ENCODE measurements around the gene ZCCHC7.
"Not testable (repeated sequence)": the region's sequence is repeated elsewhere in the genome, so short reads cannot be mapped to it uniquely, and the experiment has no call there.

ZCCHC7 gene

DNA sequence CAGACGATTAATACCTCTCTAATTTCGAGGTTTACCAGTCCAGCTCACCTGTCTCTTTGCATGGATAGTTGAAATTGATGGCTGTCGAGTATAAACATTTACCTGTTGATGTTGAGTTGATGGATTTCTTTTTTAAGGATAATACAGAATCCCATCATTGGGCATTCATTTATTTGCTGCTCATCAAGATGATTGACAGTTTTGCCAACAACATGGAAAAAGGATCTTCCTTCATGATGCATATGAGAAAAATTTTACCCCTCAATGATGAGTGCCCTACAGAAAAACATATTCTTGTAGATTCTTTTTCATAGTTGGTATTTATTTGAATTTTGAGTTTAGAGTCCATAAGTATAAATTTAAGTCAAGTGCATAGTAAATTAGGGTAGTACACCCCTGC, 59.2 kb downstream of the ZCCHC7 start:
- no peak for DNase-seq

DNA sequence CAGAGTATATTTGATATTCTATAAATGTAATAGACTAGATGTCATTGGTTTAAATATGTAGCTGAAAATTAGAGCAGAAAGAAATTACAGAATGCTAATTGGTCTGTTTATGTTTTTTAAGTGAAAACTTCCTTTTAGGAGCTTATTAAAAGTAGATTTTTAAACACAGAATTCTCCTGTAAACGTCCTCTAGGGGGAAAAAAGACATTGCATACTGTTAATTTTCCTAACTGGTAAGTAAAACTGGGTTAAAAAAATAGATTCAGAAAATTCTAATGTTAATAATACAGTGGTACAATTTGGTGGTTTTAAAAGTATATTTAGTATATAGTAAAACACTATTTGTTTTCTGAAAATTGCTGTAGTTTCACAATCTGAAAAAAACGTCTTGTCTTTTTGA, 59.8 kb downstream of the ZCCHC7 start:
- DNase-seq = no peak

DNA sequence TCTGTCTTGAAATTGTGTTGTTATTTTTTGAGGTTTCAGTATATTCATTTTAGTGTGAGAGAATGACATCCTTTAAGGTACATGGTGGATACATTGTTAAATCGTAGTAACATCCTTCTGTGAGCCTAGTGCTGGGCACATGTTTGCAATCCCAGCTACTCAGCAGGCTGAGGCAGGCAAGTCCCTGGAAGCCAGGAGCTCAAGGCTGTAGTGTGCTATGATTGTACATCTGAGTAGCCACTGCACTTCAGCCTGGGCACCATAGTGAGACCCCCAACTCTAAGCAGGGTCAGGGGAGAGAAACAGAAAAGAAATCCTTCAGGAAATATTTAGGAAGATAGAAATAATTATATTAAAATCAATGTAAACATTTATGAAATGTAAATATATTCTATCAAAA, 62.3 kb downstream of the ZCCHC7 start:
- DNase-seq = no peak

DNA sequence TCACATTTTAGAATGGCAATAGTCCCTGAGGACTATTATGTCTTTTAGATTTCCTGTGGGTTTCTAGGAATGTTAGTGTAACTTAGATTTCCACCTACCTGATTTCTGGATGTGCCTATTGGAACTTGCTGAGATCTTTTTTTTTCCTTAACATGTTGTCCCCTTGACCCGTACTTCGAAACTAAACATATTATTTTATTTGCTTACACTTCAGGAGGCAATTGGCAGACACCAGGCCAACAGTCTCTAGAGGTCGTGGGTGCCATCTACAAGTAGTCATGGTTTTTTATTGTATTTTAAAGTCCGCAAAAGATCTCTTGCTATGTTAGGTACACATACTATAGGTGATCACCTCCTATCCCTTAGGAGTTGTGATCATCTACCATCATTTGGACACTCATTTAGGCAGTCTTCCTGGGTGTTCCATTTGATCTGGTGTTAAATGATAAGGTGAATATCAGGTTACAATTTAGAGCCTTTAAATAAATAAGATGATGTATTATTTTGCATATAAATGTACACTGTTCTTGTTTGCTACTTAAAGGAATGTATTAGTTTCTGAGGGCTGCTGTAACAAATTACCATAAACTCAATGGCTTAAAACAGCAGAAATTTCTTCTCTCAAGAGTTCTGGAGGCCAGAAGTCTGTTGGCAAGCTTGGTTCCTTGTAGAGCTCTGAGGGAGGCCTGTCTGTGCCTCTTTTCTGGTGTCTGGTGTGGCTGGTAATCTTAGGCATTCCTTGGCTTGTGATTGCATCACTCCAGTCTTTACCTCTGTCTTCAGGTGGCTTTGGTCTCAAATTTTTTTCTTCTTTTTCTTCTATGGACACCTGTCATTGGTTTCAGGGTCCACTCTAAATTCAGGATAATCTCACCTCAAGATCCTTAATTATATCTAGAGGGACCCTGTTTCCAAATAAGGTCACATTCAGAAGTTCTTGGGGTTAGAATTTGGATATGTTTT, 64.8 kb downstream of the ZCCHC7 start:
- peak; percentile 17 for DNase-seq

DNA sequence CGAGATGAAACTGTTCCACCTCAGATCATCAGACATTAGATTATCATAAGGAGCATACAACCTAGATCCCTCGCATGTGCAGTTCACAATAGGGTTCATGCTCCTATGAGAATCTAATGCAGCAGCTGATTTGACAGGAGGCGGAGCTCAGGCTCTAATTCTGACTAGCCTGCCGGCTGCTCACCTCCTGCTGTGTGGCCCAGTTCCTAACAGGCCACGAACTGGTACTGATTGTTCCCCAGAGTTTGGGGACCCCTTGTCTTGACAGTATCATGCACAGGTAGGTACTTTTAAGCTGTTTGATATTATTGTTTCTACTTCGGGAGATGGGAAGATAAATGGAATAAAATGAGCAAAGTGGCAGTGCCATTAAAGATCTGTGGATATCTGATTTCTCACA, 66.9 kb downstream of the ZCCHC7 start:
- DNase-seq = peak; percentile 66

DNA sequence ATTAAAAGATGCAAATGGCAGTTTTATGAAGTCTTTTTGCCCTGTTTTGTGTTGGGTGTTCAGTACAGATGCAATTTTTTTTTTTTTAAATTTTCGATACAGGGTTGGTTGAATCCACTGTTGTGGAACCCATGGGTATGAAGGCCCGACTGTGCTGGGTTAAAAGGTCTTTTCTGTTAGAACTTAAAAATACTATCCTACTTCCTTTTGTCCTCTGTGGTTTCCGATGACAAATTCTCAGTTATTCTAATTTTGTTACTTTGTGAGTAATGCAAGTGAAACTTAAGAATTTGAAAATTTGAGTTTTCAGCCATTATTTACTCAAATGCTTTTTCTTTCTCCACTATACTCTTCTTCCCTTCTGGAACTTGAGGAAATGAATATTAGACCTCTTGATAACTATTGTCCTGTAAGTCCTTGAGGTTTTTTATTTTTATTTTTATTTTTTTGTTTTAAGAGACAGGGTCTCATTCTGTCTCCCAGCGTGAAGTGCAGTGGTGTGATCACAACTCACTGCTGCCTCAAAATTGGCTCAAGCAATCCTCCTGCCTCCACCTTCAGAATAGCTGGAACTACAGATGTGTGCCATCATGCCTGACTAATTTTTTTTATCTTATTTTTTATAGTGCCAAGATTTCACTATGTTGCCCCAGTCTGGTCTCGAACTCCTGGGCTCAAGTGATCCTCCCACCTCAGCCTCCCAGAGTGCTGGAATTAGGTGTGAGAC, 67.5 kb downstream of the ZCCHC7 start:
- DNase-seq = no peak

DNA sequence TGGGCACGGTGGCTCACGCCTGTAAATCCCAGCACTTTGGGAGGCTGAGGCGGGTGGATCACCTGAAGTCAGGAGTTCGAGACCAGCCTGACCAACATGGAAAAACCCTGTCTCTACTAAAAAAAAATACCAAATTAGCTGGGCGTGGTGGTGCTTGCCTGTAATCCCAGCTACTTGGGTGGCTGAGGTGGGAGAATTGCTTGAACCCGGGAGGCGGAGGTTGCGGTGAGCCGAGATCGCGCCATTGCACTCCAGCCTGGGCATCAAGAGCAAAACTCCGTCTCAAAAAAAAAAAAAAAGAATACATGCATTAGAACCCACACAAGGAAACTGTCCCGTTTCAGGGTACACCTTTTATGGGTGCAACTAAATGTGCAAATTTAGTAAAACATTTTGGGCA, 70.4 kb downstream of the ZCCHC7 start:
- not testable (repeated sequence) for DNase-seq

- peak; percentile 90 for DNase-seq
Measured at GRCh38 chr9:37191403-37192089, 71.2 kb downstream of the ZCCHC7 start.

DNA sequence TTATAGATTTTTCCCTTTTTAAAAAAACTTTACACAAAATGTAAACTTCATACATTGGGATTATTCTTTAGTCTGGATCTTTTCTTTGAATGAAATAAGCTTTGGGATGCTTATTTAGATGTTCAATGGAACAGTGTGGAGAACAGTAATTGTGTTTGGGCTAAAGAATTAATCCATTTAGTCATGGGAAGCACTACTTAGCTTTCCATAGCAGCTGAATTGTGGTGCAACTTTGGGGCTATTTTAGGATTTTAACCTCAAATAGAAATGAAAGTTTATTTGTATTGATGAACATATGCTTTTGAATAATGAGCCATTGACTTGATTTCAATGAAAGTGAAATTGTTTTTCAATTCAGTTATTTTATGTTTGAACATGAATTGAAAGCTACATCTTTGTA, 72.4 kb downstream of the ZCCHC7 start:
- DNase-seq = peak; percentile 56

DNA sequence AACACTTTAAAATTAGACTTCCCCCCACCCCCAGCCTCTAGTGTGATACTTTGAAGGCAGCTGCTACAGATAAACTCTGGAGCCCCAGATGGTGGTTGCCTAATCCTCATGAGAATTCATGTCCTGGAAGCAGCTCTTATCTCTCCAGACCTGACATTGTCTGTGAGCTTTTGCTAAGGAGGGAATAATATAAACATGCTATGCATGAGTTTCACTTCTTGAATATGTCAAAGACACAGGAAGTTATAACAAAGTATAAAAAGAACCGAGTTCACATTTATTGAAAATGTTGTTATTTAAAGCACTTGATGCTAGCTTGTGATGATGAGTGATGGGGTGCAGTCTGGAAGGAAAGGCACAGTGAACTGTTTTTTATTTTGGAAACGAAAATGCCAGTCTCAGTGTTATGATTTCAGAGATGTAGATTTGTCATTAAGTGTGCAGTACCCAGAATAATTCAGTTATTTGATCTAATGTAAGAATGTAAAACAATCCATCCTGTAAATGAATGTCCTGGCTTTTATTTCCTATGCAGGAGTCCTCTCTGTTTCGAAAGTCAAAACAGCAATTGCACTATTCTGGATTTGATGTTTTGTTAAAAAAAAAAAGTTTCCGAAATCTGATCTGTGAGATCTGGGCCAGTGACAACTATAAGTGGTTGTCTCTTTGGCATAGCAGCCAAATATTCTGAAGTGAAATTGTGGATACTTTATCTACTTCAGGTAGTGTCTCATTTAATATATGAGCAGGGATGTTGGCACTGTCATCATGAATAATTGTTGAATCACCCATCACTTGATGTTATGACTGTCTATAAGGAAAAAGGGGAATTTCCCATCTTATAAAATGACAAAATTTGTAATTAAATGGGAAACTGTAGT, 77.0 kb downstream of the ZCCHC7 start:
- peak; percentile 94 for DNase-seq

- no peak for DNase-seq
Measured at GRCh38 chr9:37198039-37198729, 77.8 kb downstream of the ZCCHC7 start.

DNA sequence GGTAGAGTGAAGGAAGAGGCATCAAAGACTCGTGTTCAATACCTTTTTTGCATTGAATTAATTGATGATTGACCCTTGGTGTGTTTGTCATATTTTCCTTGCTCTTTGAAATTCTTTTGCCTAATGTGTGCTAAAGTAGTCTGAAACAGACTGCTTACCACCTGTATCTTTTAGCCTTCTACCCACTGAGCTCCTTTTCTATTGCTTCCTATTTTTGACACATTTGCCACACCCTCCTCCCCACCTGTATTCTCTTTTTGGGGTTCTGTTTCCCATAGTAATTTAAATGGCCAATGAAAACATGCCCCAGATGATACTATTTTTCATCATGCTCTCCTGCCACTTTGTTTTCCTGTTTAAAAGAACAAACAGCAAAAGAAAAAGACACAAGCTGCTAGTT, 78.5 kb downstream of the ZCCHC7 start:
- DNase-seq = no peak

DNA sequence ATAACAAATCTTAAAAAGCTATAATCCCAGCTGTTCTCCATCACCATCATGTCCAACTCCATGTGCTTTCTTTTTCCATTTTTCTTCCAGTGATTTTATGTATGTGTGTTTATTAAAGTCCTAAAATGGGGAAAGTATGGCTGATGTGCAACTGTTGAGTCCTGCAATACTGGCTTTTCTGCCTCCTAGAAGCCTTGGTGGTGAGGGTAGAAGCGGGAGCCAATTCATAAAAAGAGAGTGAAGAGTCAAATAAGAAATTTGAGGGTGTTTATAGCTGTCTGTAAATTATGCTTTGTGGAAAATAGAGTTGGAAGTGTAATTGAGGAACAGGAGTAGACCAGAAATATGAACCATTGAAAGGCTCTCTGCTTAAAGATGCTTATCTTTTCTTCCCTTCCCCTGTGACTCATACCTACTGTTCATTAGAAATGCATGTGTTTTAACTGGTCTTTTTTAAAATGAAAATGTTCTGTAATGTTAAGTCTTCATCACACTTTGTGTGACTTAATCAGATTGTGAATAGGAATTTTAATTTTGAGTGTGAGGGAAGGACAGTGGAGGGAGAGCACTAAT, 80.1 kb downstream of the ZCCHC7 start:
- DNase-seq = no peak

GRCh38 chr9:37201581-37201980, 81.2 kb downstream of the ZCCHC7 start:
- DNase-seq = no peak

DNA sequence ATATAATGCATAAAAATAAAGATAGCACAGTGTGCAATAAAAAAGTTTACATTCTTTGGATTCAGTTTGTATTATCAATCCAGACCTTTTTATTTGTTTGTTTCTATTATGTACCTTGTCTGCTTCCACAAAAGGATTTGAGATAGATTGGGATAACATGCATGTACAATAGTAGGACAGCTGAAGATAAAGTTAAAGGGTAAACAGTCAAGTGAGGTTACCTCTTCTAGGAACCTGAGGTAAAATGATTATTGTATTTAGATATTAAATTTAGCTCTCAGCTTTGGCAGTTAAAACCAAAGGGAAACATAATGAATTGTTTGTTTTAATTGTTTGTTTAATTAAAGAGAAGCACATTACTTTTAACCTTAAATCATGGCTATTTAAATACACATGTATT, 81.7 kb downstream of the ZCCHC7 start:
- DNase-seq = no peak

DNA sequence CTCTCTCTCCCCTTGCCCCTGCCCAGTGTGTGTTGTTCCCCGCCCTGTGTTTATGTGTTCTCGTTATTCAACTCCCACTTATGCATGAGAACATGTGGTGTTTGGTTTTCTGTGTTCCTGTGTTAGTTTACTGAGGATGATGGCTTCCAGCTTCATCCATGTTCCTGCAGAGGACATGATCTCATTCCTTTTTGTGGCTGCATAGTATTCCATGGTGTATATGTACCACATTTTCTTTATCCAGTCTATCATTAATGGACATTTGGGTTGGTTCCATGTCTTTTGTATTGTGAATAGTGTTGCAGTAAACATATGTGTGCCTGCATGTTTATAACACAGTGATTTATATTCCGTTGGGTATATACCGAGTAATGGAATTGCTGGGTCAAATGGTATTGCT, 83.1 kb downstream of the ZCCHC7 start:
- DNase-seq = not testable (repeated sequence)

DNA sequence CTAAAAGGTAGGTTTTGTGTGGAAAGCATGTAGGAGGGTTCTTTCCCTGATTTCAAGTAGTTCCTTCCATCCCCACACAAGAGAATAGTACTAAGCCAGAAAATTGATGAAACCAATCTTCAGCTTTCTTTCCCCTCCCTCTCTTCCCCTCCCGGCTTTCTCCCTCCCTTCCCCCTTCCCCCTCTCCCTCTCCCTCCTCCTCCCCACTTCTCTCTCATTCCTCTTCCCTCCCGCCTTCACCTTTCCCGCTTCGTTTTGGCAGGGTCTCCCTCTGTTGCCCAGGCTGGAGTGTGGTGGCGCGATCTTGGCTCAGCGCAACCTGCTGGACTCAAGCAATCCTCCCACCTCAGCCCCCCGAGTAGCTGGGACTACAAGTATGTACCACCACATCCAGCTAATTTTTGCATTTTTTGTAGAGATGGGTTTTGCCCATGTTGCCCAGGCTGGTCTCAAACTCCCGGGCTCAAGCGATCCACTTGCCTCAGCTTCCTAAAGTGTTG, 85.8 kb downstream of the ZCCHC7 start:
- DNase-seq = no peak

DNA sequence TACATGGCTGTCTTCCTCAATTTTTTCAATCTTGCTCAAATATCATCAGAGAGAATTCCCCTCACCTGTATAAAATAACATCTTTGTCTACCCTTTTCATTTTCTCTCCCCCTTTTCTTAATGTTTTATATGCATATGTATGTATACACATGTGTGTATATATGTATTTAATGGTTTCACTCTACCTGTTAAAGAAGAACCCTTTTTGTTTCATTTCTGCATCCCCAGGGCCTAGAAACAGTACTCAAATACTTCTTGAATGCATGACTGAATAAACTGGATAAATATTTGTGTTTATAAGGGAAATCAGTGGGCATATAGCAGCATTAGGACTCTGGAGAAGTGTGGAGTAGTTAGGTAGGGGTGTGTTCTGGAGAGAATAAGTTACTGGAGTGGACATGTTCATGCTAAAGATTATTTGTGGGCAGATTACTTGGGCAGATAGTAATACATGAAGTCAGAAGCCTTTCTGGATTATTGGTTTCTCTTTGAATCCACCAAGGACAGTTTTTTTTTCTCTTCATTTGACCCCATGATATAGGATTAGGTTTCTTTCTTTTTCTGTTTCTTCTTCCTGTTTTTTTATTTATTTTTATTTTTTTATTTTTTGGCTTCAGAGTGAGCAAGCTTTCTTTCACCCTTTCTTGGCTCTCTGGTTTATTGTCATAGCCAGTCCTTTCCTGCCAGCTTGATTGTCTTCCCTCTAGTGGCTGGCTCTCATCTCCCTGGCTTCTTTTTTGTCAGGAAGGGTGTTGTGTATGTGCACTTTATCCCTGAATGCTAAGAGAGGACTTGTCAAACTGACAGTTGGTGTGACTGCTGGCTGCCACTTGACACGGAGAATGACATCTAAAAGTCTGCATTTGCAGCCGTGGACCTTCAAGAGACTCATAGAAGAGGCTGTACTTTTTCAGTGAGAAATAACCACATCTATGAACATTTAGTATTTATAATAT, 89.3 kb downstream of the ZCCHC7 start:
- DNase-seq = peak; percentile 63

DNA sequence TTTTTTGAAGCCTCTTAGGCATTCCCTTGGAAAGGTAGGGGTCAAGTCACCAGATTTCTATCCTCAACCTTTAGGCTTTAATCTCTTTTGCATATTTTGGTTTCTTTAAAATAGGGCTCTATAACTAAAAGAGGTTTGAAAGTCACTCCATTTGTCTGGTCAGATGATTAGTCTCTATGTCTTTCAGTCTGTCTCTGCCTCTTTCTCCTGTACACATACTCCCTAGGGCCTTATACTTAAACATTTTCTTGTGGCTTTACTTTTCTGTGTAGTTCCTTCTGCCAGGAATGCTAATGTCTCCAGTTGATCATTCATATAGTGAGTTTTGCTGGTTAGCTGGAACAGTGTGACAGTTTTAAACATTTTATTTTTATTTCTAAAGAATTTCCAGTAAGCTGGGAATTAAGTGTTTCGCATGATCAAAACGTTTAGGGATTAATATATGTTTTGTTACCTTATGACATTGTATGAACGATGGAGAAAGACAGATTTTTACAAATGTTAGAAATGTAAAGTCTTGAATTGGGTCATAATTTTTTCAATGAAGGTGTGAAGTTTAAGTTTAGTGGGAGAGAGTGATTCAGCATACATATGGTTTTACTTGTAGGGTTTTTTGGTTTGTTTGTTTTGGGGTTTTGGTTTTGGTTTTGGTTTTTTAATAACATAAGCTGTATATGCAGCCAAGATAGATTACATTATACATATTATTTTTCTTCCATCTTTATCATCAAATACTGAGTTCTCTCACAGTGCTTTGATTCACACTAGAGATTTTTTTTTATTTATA, 90.6 kb downstream of the ZCCHC7 start:
- no peak for DNase-seq

Data from NCI-H82 (cell line).